Keratinocyte (primary cell): ENCODE results near the gene EVC.

Source experiments
- CTCF ChIP-seq, 3 experiments: IDR thresholded peaks in 1 of 3; conservative IDR thresholded peaks in 1 of 3; optimal IDR thresholded peaks in 1 of 3; 2 replicates in 2 of 3; 3 replicates in 1 of 3; pipeline versions ENCODE3 to v1.5.1; 2011; ENCODE audit warnings: low read length in 3 of 3, mild to moderate bottlenecking in 3 of 3, moderate library complexity in 2 of 3, control low read depth in 1 of 3, inconsistent platforms in 1 of 3; ENCODE audit not compliant: insufficient read depth in 2 of 3; ENCODE audit errors: extremely low read depth in 1 of 3
- EZH2 ChIP-seq: IDR thresholded peaks from one replicate; pipeline ENCODE4 v1.6.1; 2012; ENCODE audit warnings: inconsistent platforms, mild to moderate bottlenecking, low read length, moderate library complexity

GRCh38 chr4:5810770-5811430 lies 99.9 kb downstream of the EVC start:
- TF ChIP-seq CTCF (optimal IDR thresholded peaks at IDR 0.05 in 1 of 3, IDR thresholded peaks at IDR 0.05 in 1 of 3, conservative IDR thresholded peaks at IDR 0.05 in 1 of 3; ENCODE audit: extremely low read depth in 1 of 3, insufficient read depth in 2 of 3, low read length in 3 of 3): no peak
- no peak for TF ChIP-seq EZH2
